Right kidney (tissue), 1 donor: ENCODE data around the gene TMEM30B.

Experiments
- DNase-seq: peaks from one replicate; pipeline ENCODE4 v3.0.0-alpha.2; 2016

TMEM30B gene

DNA sequence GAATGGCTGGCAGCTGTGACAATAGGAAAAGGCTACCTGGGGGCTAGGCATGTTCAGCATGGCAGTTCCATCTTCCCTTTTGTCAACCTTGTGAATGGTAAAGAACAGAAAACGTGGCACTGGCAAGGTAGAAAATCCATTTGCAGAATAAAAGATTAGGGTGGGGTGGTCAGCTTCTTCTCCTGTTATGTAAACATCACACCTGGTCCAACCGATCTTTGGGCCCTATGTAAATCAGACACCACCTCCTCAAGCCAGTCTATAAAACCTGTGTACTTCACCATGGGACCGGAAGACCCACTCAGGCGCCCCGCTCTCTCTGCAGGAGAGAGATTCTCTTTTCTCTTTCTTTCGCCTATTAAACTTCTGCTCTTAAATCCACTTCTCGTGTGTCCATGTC, 19.6 kb upstream of the TMEM30B start:
- DNase-seq: no peak

GRCh38 chr14:61300209-61300608, 19.1 kb upstream of the TMEM30B start:
- no peak for DNase-seq

DNA sequence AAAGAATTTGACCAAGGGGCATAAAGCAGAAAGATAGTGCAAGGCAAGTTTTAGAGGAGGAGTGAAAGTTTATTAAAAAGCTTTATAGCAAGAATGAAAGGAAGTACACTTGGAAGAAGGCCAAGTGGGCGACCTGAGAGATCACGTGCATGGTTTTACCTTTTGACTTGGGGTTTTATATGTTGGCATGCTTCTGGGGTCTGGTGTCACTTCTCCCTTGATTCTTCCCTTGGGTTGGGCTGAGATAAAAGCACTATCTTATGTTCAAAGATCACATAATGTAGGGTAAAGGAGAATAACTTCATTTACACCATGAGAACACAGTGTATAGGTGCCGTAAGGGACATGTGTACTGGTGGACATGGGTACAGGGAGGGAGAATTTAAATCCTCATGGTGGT, 17.7 kb upstream of the TMEM30B start:
- no peak for DNase-seq

DNA sequence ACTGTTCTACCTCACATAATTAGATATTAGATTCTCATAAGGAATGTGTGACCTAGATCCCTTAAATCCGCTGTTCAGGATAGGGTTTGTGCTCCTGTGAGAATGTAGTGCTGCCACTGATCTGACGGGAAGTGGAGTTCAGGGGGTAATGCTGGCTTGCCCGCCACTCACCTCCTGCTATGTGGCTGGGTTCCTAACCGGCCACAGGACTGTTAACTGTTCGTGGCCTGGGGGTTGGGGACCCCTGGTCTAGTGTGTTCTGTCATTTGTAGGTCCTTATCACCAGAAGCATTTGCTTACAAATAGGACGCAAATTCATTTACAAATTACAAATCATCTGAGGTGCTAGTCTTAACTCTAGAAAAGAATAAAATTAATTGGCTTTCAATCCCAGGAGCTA, 16.4 kb upstream of the TMEM30B start:
- no peak for DNase-seq

DNA sequence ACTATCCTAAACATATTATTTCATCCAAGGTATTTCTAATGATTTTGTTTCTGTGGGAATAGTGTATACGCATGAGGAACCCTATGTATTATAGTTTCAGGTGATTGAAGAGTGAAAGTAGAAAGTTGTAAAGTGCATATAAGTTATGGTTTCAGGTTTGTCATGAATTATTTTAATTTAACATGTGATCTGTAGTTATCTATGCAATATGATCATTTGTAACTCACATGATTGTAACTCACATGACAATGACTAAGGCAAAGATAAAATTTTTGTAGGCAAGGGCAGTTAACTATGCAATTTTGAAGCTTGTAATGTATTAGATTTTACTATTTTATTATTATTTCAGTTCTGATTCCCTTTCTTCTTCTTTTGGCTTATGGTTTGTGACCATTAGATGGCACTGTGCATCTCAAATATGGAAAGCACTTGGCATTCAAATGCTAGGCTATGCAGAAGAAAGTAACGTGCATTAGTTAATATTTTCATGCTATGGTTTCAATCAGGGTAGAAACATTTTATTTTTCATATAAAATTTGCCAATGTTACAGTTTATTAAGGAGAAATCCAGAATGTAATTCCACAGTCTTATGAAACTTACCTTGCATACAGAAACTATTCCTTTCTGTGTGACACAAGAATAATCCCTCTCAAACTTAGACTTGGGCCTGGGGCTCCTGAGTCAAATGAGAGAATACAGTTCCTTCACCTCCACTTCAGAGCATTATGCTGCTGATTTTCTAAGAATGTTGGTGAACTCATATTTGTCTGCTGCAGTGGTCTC, 15.8 kb upstream of the TMEM30B start:
- DNase-seq: no peak

DNA sequence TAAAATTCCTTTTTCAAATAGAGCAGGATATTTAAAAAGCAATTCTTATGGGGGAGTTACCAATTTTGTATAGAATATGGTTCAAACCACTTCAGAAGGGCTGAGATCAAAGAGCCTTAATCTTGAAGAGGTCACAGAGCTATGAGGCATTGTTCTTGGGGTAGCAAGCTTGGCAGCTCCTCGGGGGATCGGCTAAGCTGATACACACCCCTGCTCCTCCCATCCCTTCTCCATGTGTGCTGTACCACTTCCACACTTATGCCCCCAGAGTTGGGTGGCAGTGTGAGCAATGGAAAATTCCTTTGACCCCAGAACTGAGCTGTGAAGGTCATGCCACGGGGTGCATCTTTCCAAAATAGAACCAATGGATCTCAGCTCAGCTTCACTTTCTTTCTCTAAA, 15.0 kb upstream of the TMEM30B start:
- no peak for DNase-seq

DNA sequence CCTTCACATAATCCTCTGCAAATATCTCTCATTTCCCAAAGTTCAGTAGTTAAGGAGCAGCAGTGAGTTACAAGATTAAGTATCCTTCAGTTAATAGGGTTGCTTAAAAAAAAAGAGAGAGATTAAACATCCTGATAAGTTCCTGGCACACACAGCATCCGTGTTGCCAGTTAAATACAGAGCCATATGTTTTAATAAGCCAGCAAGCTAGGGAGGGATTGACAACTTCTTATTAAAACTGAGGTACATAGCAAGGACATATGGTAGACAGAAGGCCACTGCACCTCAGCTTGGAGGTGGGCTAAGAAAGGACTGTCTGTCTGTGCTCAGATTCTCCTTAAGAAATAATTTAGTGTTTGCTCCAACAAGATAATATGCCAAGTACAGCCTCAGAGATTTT, 9.6 kb upstream of the TMEM30B start:
- DNase-seq: no peak

DNA sequence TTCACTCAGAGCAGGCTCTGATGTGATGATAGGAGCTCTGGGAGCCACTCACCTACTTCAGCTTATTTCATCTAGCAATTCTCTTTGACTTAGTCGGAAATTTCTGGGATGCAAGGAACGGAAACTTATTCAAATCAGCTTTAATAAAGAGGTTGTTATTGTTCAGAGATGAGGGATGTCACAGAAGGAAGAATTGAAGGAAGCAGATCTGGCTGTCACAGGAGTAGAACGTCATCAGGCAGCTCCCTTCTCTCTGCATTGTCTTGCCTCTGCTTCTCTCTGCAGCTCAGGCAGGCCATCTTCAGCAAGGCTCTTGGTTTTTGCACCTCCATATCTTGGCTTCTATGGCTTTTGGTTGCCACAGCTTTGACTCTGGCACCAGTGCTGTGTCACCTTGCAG, 7.6 kb upstream of the TMEM30B start:
- DNase-seq: no peak

GRCh38 chr14:61288228-61288627, 7.1 kb upstream of the TMEM30B start:
- DNase-seq: no peak

GRCh38 chr14:61287196-61287595, 6.1 kb upstream of the TMEM30B start:
- DNase-seq: no peak

GRCh38 chr14:61285364-61285763, 4.2 kb upstream of the TMEM30B start:
- no peak for DNase-seq

GRCh38 chr14:61284001-61284400, 2.9 kb upstream of the TMEM30B start:
- no peak for DNase-seq

GRCh38 chr14:61282746-61283145, 1.6 kb upstream of the TMEM30B start:
- no peak for DNase-seq

- DNase-seq: no peak
Observed at GRCh38 chr14:61281948-61282275, 774 bp upstream of the TMEM30B start.

DNA sequence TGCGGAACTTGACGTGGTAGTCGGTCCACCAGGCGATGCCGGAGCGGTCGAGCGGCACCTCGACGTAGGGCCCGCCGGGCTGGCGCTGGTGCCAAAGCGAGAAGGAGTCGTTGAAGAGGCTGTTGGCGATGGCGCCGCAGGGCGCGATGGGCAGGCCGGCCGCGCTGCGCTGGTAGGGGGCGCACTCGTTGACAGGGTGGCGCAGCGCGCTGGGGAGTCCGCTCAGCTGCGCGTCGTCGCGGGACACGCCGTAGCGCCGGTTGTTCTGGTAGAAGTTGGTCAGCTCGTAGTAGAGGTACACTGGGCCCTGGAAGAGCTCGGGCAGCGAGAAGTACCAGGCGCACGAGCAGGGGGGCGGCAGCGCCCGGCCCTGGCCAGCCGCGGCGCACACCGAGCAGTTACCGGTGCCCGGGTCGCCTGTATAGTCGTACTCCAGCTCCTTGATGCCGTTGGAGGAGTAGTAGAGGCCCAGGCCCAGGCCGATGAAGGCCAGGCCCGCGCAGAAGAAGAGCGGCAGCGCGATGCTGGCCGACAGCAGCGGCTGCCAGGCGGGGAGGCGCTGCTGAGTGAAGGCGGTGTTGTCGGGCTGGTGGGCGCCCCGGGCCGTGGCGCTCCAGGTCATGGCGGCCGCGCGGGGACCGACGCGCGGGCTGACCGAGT, 482 bp downstream of the TMEM30B start:
- peak; percentile 93 for DNase-seq

DNA sequence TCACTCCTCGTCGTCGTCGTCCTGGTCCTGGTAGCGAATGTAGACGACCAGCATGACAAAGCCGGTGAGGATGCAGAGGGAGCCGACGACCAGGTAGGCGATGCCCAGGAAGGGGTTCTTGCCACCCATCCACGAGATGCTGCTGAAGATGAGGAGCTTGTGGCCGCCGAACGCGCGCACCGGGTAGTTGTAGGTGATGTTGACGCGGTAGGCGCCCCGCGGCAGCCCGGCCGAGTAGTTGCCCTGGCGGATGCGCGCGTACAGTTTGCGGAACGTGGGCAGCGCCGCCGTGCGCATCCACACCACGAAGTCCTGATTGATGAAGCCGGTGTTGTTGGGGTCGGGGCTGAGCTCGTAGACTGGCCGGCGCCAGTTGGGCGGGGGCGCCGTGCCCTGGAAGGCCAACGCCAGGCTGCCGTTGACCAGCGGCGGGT, 1.0 kb downstream of the TMEM30B start:
- DNase-seq: no peak

DNA sequence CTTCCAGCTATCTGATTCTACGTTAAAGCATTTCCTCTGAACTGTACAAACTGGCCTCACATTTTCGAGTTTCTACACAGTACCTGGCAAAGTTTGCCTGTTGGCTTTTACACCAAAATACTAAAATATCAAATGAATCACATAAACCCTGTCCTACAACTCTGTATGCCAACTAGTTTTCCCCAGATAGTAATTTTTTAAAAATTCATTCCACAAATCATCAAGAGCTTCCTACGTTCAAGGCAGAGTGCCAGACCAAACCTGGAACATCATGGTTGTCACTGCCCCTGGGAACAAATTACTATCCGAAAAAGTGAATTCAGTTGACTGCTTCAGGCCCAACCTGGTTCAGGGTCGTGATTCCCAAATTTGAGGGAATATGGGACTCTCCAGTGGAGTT, 2.1 kb downstream of the TMEM30B start:
- DNase-seq: no peak

- no peak for DNase-seq
Observed at GRCh38 chr14:61277784-61278183, 3.4 kb downstream of the TMEM30B start.

DNA sequence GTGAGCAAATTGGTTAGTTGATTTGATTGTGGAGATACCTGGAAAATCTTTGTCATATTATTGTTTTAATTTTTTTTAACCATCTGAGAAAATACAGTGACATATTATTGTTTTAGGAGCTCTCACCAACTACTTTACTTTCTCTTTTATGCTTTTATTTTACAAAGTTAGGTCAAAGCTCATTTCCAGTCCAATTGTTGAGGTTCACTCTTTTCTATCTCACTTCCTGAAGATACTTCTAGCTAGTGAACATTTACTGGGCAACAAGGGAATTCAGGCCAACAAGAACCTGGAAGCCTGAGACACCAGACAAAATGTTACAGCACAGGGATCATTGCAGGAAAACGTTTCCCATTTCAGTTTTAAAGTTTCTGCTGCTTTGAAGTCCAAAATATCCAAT, 3.9 kb downstream of the TMEM30B start:
- no peak for DNase-seq

DNA sequence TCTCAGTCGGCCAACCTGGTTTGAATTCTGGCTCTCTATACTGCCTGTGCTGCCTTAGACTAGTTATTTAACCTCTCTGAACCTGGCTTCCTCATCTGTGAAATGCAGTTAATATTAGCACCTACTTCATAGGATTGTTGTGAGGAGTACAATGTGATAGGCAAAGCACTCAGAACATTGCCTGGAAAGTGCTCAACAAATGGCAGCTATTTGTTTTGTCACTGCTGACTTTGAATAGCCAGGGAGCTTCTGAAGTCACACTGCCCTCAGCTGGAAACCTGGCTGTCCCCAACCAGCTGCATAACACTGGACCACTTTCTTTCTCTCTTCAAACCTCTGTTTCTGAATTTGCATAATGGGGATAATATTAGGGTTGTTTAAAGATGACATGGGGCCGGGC, 9.6 kb downstream of the TMEM30B start:
- no peak for DNase-seq

DNA sequence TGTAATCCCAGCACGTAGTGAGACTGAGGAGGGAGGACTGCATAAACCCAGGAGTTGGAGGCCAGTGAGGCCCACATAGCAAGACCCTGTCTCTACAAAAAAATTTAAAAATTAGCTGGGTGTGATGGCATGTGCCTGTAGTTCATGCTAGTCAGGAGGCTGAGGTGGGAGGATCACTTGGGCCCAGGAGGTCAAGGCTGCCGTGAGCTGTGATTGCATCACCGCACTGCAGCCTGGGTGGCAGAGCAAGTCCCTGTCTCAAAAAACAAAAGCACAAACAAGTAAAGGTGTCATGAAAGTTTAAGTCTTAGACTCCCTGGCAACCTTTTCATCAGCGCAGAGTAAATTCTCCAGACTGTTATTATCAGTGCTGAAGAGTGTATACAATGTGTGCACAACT, 10.4 kb downstream of the TMEM30B start:
- no peak for DNase-seq

DNA sequence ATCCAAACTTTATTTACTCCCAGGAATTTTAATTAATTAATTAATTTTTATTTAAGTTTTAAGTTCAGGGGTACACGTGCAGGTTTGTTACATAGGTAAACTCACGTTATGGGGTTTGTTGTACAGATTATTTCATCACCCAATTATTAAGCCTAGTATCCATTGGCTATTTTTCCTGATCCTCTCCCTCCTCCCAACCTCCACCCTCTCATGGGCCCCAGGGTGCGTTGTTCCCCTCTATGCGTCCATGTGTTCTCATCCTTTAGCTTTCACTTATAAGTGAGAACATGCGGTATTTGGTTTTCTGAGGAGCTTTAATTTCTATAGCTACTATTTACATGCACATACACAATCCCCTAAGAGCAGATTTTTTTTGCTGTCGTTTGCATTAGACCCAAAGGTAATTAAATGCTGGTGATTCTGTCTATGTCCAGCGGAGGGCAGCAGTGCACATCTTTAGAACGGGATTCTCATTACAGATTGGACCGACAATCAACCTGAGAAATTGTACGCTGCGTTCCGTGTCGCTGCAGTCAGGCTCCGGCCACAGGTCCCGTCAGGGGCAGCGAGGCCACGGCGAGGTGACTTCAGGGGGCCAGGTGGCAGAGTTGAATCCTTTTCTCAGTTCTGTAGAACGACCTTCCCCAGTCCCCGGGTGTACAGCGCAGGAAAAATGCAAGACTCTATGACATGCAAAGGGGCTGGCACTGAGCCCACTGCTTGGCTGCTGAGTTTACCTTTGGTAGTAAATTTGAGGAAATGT, 11.6 kb downstream of the TMEM30B start:
- DNase-seq: peak; percentile 69

DNA sequence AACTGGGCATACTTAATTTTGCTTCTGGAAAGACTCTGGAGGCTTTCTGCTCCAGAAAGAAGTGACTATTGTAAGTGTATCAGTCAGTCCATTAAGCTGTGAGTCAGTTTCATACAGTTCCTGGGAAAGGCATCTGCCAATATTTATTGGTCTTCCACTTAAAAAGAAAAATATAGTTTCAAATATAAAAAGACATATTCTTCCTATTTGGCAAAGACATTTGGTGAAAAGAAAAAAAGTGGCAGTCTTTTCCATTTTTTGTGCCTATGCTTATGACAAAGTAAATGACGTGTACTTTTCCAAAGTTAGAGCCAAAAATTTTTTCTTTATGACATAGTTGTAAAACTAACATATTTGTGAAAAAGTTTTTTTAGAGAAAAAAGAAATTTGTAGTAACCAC, 12.3 kb downstream of the TMEM30B start:
- no peak for DNase-seq
